ENCODE measurements around the gene NFXL1. TPM values are rescaled to one million over a fixed set of nuclear protein-coding genes. Genes with fewer than 3 reads are reported as not detected.
A peak's percentile ranks its signal among the peaks of the same experiment; 100 is the strongest.
"Not testable (repeated sequence)": the region's sequence is repeated elsewhere in the genome, so short reads cannot be mapped to it uniquely, and the experiment has no call there.

NFXL1 gene
- total RNA-seq, 4 donors from 2014 or later: 5.2 to 13.4 (median 7.5) TPM

GRCh38 chr4:47929682-47930201 lies 15.4 kb upstream of the NFXL1 start:
- H3K9me3 ChIP-seq: no peaks in the 10 kb centered on the region
- H3K27me3 ChIP-seq: peaks cover 0 to 14% (median 0%) of the 10 kb centered on the region in 4 donors
- peaks cover 0 to 6% (median 5%) of the 10 kb centered on the region in 3 donors for H3K4me1 ChIP-seq
- no peak overlapping the region for H3K4me3 ChIP-seq
- H3K36me3 ChIP-seq: no peaks in the 10 kb centered on the region
- DNase-seq: no peak
- WGBS, 2 donors: 69 to 71% methylated on average over 4 of the region's 4 CpGs
- intact Hi-C loops (cut with DNase I): loop anchor here (10.0 kb wide), 1 partner anchor 255 kb away; no protein-coding TSS in a partner anchor
- H3K27ac ChIP-seq: no peak overlapping the region
- TF ChIP-seq CTCF (IDR thresholded peaks at IDR 0.05) (no peak), POLR2A (IDR thresholded peaks at IDR 0.05) (no peak)

GRCh38 chr4:47926667-47927258 lies 12.4 kb upstream of the NFXL1 start:
- TF ChIP-seq POLR2A (IDR thresholded peaks at IDR 0.05) (no peak), CTCF (IDR thresholded peaks at IDR 0.05) (peak; percentile 22 to 58 (median 43))
- no peaks in the 10 kb centered on the region for H3K36me3 ChIP-seq
- H3K4me3 ChIP-seq: peak overlapping the region in 1 of 4 donors; percentile 31
- H3K27me3 ChIP-seq: peaks cover 0 to 20% (median 0%) of the 10 kb centered on the region in 4 donors
- intact Hi-C loops (cut with DNase I): no loop called here
- peaks cover 0 to 6% (median 5%) of the 10 kb centered on the region in 3 donors for H3K4me1 ChIP-seq
- 11 to 20% methylated on average over 14 to 15 of the region's 15 CpGs for WGBS, 2 donors
- no peaks in the 10 kb centered on the region for H3K9me3 ChIP-seq
- H3K27ac ChIP-seq: no peak overlapping the region
- DNase-seq: no peak

GRCh38 chr4:47923261-47923608 lies 8.9 kb upstream of the NFXL1 start:
- H3K4me1 ChIP-seq; DNase-seq; H3K4me3 ChIP-seq; H3K36me3 ChIP-seq; H3K27ac ChIP-seq; H3K9me3 ChIP-seq; intact Hi-C loops (cut with DNase I): not testable (repeated sequence)
- 53 to 64% methylated on average over 8 of the region's 8 CpGs for WGBS, 2 donors
- peaks cover 0 to 20% (median 0%) of the 10 kb centered on the region in 4 donors for H3K27me3 ChIP-seq

- 52 to 56% methylated on average over 10 of the region's 17 CpGs for WGBS, 2 donors
- H3K4me1 ChIP-seq; H3K9me3 ChIP-seq; DNase-seq; H3K27ac ChIP-seq; intact Hi-C loops (cut with DNase I); H3K4me3 ChIP-seq; H3K36me3 ChIP-seq: not testable (repeated sequence)
- peaks cover 0 to 20% (median 0%) of the 10 kb centered on the region in 4 donors for H3K27me3 ChIP-seq
Measured at GRCh38 chr4:47922436-47923260, 8.3 kb upstream of the NFXL1 start.

- H3K36me3 ChIP-seq; H3K9me3 ChIP-seq; H3K27ac ChIP-seq; H3K27me3 ChIP-seq; DNase-seq; H3K4me3 ChIP-seq; intact Hi-C loops (cut with DNase I): not testable (repeated sequence)
- H3K4me1 ChIP-seq: peaks cover 0 to 23% (median 10%) of the 10 kb centered on the region in 3 donors
- WGBS, 2 donors: 92 to 94% methylated on average over 1 of the region's 1 CpG
Measured at GRCh38 chr4:47917163-47917562, 2.8 kb upstream of the NFXL1 start.

- WGBS, 2 donors: 42 to 62% methylated on average over 3 of the region's 3 CpGs
Measured at GRCh38 chr4:47915378-47915777, 995 bp upstream of the NFXL1 start.

More at GRCh38 chr4:47915378-47915777, 995 bp upstream of the NFXL1 start:
- Histone ChIP-seq H3K4me1 (peaks cover 0 to 26% (median 10%) of the 10 kb centered on the region in 3 donors), H3K27ac (no peak overlapping the region), H3K9me3 (peaks cover 0 to 5% (median 0%) of the 10 kb centered on the region in 3 donors), H3K36me3 (peaks cover 0 to 10% (median 0%) of the 10 kb centered on the region in 3 donors), H3K27me3 (no peaks in the 10 kb centered on the region), H3K4me3 (peak overlapping the region in 1 of 4 donors; percentile 95)
- intact Hi-C loops (cut with DNase I): no loop called here
- no peak for TF ChIP-seq POLR2A (IDR thresholded peaks at IDR 0.05)
- TF ChIP-seq CTCF (IDR thresholded peaks at IDR 0.05): no peak
- DNase-seq: no peak
